Common myeloid progenitor, CD34-positive (primary cell): ENCODE data around the gene INSYN1.
A peak's percentile ranks its signal among the peaks of the same experiment; 100 is the strongest.

Experiments
- CTCF ChIA-PET: fragments of 350-600 bp; sonication (Branson Sonifier 250); formaldehyde crosslinking; loops from one replicate; lab custom pipeline; 2021; ENCODE audit warnings: antibody characterized with exemption; lab: Charles Lee
- POLR2A ChIA-PET: fragments of 350-600 bp; sonication (Branson Sonifier 250); formaldehyde crosslinking; loops from one replicate; lab custom pipeline; 2021; ENCODE audit warnings: antibody characterized with exemption; lab: Charles Lee
- DNase-seq, 3 donors: peaks; one replicate each; pipeline versions ENCODE4 v3.0.0 to v3.0.0-alpha.2; 2013
- H3K27ac ChIP-seq, 2 experiments: 1 replicate in 1 of 2; 2 replicates in 1 of 2; pipeline ENCODE4 v1.7.0; 2013; ENCODE audit warnings: inconsistent platforms in 2 of 2, low read length in 2 of 2, mild to moderate bottlenecking in 2 of 2, low read depth in 1 of 2, moderate library complexity in 1 of 2; ENCODE audit not compliant: severe bottlenecking in 2 of 2, insufficient read depth in 1 of 2, poor library complexity in 1 of 2
- H3K27me3 ChIP-seq, 5 experiments: replicated peaks in 2 of 5; 1 replicate in 3 of 5; 2 replicates in 2 of 5; pipeline versions ENCODE4 v1.6.1 to v1.7.0; 2013; ENCODE audit warnings: low read length in 4 of 5, mild to moderate bottlenecking in 2 of 5, moderate library complexity in 2 of 5, inconsistent platforms in 1 of 5; ENCODE audit not compliant: insufficient read depth in 5 of 5, control insufficient read depth in 4 of 5
- H3K36me3 ChIP-seq, 4 experiments: 1 replicate in 2 of 4; 2 replicates in 2 of 4; pipeline versions ENCODE4 v1.6.1 to v1.7.0; 2013; ENCODE audit warnings: low read length in 3 of 4, control low read depth in 1 of 4, mild to moderate bottlenecking in 1 of 4; ENCODE audit not compliant: control insufficient read depth in 4 of 4, insufficient read depth in 4 of 4
- H3K4me1 ChIP-seq, 4 experiments: 1 replicate in 3 of 4; 2 replicates in 1 of 4; pipeline versions ENCODE4 v1.6.1 to v1.7.1; 2013; ENCODE audit warnings: low read length in 3 of 4, mild to moderate bottlenecking in 3 of 4, control low read depth in 1 of 4, inconsistent platforms in 1 of 4, moderate library complexity in 1 of 4; ENCODE audit not compliant: control insufficient read depth in 4 of 4, insufficient read depth in 4 of 4; ENCODE audit errors: control extremely low read depth in 1 of 4
- H3K4me3 ChIP-seq, 7 experiments: 1 replicate in 4 of 7; 2 replicates in 3 of 7; pipeline versions ENCODE4 v1.5.1 to v1.7.0; 2013; ENCODE audit warnings: mild to moderate bottlenecking in 7 of 7, low read length in 6 of 7, moderate library complexity in 6 of 7, inconsistent platforms in 2 of 7, low read depth in 2 of 7, control low read depth in 1 of 7; ENCODE audit not compliant: insufficient read depth in 4 of 7, control insufficient read depth in 1 of 7; ENCODE audit errors: extremely low read depth in 1 of 7
- H3K9me3 ChIP-seq, 5 experiments: 1 replicate in 4 of 5; 2 replicates in 1 of 5; pipeline versions ENCODE4 v1.6.1 to v1.7.1; 2013; ENCODE audit warnings: low read length in 4 of 5, mild to moderate bottlenecking in 2 of 5, inconsistent platforms in 1 of 5, low read depth in 1 of 5, moderate library complexity in 1 of 5; ENCODE audit not compliant: control insufficient read depth in 4 of 5, insufficient read depth in 2 of 5; ENCODE audit errors: control extremely low read depth in 1 of 5
- WGBS: methylation state at CpG from one replicate; pipeline ENCODE4 v1.1.5; 2013; ENCODE audit not compliant: insufficient coverage; 5-methylcytosine and 5-hydroxymethylcytosine counted together

INSYN1 gene

GRCh38 chr15:73724212-73724611 is 28.9 kb downstream of the INSYN1 start:
- Histone ChIP-seq H3K4me1 (peaks cover 0 to 7% (median 0%) of the 10 kb centered on the region in 4 experiments), H3K9me3 (no peaks in the 10 kb centered on the region), H3K27ac (no peak overlapping the region), H3K4me3 (no peak overlapping the region), H3K27me3 (peaks cover 0 to 9% (median 2%) of the 10 kb centered on the region in 5 experiments), H3K36me3 (no peaks in the 10 kb centered on the region)
- DNase-seq, result peak in 2 of 3 donors; percentile 42 to 65
- 0% methylated on average over 1 of the region's 3 CpGs for WGBS
- ChIA-PET CTCF (interaction anchor here (1.4 to 1.5 kb wide), 2 partner anchors 10 to 13 kb away, joined by 3 to 4 read pairs; no protein-coding TSS in a partner anchor), POLR2A (no interaction called here)

- DNase-seq, result no peak
- ChIA-PET POLR2A (no interaction called here), CTCF (interaction anchor here (1.5 kb wide), 1 partner anchor 11 kb away, joined by 3 read pairs; no protein-coding TSS in a partner anchor)
- WGBS, result 67% methylated on average over 1 of the region's 4 CpGs
- no peaks in the 10 kb centered on the region for H3K9me3 ChIP-seq
- H3K4me3 ChIP-seq, result no peak overlapping the region
- H3K36me3 ChIP-seq, result no peaks in the 10 kb centered on the region
- peaks cover 0 to 7% (median 0%) of the 10 kb centered on the region in 4 experiments for H3K4me1 ChIP-seq
- H3K27me3 ChIP-seq, result peaks cover 0 to 9% (median 4%) of the 10 kb centered on the region in 5 experiments
- H3K27ac ChIP-seq, result no peak overlapping the region
Observed at GRCh38 chr15:73723191-73723590, 30.0 kb downstream of the INSYN1 start.

- peaks cover 0 to 9% (median 4%) of the 10 kb centered on the region in 5 experiments for H3K27me3 ChIP-seq
- no peak overlapping the region for H3K27ac ChIP-seq
- ChIA-PET POLR2A (no interaction called here), CTCF (interaction anchor here (1.3 kb wide), 1 partner anchor 12 kb away, joined by 4 read pairs; no protein-coding TSS in a partner anchor)
- H3K4me1 ChIP-seq, result peaks cover 0 to 7% (median 0%) of the 10 kb centered on the region in 4 experiments
- whole genome bisulfite sequencing, result 100% methylated on average over 3 of the region's 3 CpGs
- no peaks in the 10 kb centered on the region for H3K9me3 ChIP-seq
- no peak for DNase-seq
- H3K36me3 ChIP-seq, result no peaks in the 10 kb centered on the region
- no peak overlapping the region for H3K4me3 ChIP-seq
Observed at GRCh38 chr15:73722425-73722824, 30.7 kb downstream of the INSYN1 start.

GRCh38 chr15:73718694-73719093 is 34.5 kb downstream of the INSYN1 start:
- H3K9me3 ChIP-seq, result no peaks in the 10 kb centered on the region
- H3K27ac ChIP-seq, result no peak overlapping the region
- ChIA-PET POLR2A (no interaction called here), CTCF (interaction anchor here (0.8 to 3.1 kb wide), 4 partner anchors 11 to 173 kb away, joined by 4 to 10 read pairs (median 6); no protein-coding TSS in a partner anchor)
- DNase-seq, result no peak
- peaks cover 0 to 7% (median 0%) of the 10 kb centered on the region in 4 experiments for H3K4me1 ChIP-seq
- H3K27me3 ChIP-seq, result peaks cover 0 to 6% (median 0%) of the 10 kb centered on the region in 5 experiments
- no peak overlapping the region for H3K4me3 ChIP-seq
- WGBS, result 88% methylated on average over 4 of the region's 4 CpGs
- H3K36me3 ChIP-seq, result no peaks in the 10 kb centered on the region

- DNase-seq, result no peak
- no peaks in the 10 kb centered on the region for H3K36me3 ChIP-seq
- ChIA-PET CTCF (interaction anchor here (1.4 to 3.1 kb wide), 2 partner anchors 10 to 82 kb away, joined by 6 to 10 read pairs; no protein-coding TSS in a partner anchor), POLR2A (no interaction called here)
- no peak overlapping the region for H3K4me3 ChIP-seq
- H3K9me3 ChIP-seq, result no peaks in the 10 kb centered on the region
- H3K27me3 ChIP-seq, result peaks cover 0 to 8% (median 0%) of the 10 kb centered on the region in 5 experiments
- H3K27ac ChIP-seq, result no peak overlapping the region
- WGBS, result 75% methylated on average over 6 of the region's 11 CpGs
- peaks cover 0 to 7% (median 0%) of the 10 kb centered on the region in 4 experiments for H3K4me1 ChIP-seq
Observed at GRCh38 chr15:73717802-73718201, 35.3 kb downstream of the INSYN1 start.

GRCh38 chr15:73717206-73717605 is 35.9 kb downstream of the INSYN1 start:
- Histone ChIP-seq H3K9me3 (no peaks in the 10 kb centered on the region), H3K27ac (no peak overlapping the region), H3K4me1 (peaks cover 0 to 7% (median 0%) of the 10 kb centered on the region in 4 experiments), H3K4me3 (no peak overlapping the region), H3K27me3 (peaks cover 0 to 8% (median 0%) of the 10 kb centered on the region in 5 experiments), H3K36me3 (no peaks in the 10 kb centered on the region)
- DNase-seq, result no peak
- WGBS, result 91% methylated on average over 3 of the region's 3 CpGs
- POLR2A ChIA-PET, result no interaction called here
- CTCF ChIA-PET, result interaction anchor here (1.7 to 3.1 kb wide), 2 partner anchors 10 to 13 kb away, joined by 5 to 10 read pairs; no protein-coding TSS in a partner anchor

GRCh38 chr15:73716417-73716816 is 36.7 kb downstream of the INSYN1 start:
- CTCF ChIA-PET, result interaction anchor here (1.1 to 3.1 kb wide), 4 partner anchors 9 to 37 kb away, joined by 3 to 10 read pairs (median 4); partner anchors contain the start of gene INSYN1
- Histone ChIP-seq H3K36me3 (no peaks in the 10 kb centered on the region), H3K4me1 (peaks cover 0 to 4% (median 0%) of the 10 kb centered on the region in 4 experiments), H3K27ac (no peak overlapping the region), H3K4me3 (no peak overlapping the region), H3K9me3 (no peaks in the 10 kb centered on the region), H3K27me3 (peaks cover 0 to 8% (median 0%) of the 10 kb centered on the region in 5 experiments)
- 93% methylated on average over 6 of the region's 6 CpGs for whole genome bisulfite sequencing
- POLR2A ChIA-PET, result no interaction called here
- DNase-seq, result no peak
